ENCODE results near the gene BHMT2. TPM values are rescaled to one million over a fixed set of nuclear protein-coding genes. Genes with fewer than 3 reads are reported as not detected.

Gene BHMT2
- total RNA-seq, 1 donor from 2014 or later, result not detected

DNA sequence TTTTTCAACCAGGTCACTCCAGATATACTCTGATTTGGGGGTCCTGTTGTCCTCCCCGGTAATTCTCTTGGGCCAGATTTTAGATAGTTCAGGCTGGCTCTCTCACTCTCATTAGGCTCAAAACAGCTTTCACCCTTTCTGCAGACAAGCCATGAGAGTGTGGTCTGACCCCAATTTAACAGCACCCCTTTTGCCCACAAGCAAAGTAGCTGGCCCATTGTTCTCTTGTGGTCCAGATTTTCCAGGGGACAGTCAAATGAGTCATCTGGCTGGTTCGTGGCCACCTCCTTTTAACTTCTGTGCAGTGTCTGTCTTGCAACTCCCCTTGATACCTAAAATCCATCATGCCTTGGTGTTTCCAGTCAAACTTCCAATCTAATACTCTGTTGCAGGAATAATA lies 16.5 kb downstream of the BHMT2 start:
- ATAC-seq (ENCODE audit: low read depth) (no peak), DNase-seq (no peak)
- ChIA-PET POLR2A (no interaction called here), CTCF (no interaction called here)
- no peak overlapping the region for H3K27ac Mint-ChIP-seq
- H3K36me3 Mint-ChIP-seq (ENCODE audit: low read depth), result no peaks in the 10 kb centered on the region
- TF ChIP-seq, protein P1, sequence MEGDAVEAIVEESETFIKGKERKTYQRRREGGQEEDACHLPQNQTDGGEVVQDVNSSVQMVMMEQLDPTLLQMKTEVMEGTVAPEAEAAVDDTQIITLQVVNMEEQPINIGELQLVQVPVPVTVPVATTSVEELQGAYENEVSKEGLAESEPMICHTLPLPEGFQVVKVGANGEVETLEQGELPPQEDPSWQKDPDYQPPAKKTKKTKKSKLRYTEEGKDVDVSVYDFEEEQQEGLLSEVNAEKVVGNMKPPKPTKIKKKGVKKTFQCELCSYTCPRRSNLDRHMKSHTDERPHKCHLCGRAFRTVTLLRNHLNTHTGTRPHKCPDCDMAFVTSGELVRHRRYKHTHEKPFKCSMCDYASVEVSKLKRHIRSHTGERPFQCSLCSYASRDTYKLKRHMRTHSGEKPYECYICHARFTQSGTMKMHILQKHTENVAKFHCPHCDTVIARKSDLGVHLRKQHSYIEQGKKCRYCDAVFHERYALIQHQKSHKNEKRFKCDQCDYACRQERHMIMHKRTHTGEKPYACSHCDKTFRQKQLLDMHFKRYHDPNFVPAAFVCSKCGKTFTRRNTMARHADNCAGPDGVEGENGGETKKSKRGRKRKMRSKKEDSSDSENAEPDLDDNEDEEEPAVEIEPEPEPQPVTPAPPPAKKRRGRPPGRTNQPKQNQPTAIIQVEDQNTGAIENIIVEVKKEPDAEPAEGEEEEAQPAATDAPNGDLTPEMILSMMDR (IDR thresholded peaks at IDR 0.05), result no peak
- intact Hi-C loops (cut with micrococcal nuclease), result no loop called here
- H3K4me3 Mint-ChIP-seq, result no peak overlapping the region
- H3K4me1 Mint-ChIP-seq, result no peaks in the 10 kb centered on the region
- peaks cover 4% of the 10 kb centered on the region for H3K27me3 Mint-ChIP-seq
- no peaks in the 10 kb centered on the region for H3K9me3 Mint-ChIP-seq

DNA sequence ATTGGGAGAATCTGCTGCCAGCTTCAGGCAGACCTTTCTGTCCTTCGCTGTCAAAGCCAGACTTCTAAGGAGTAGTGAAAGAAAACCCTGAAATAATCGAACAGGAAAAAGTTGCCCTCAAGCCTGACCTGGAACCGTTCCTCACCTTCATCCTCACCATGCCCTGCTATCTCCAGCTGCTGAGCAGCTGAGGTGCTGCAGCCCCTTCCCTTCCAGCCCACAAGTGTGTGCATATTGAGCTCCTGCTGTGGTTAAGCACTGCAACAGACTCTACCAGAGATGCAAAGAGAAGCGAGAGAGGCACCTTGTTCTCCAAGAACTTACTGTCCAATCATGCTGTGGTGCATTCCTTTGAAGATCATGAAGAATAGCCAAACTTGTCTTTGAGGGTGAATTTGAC lies 18.9 kb downstream of the BHMT2 start:
- ChIA-PET CTCF (interaction anchor here (0.9 kb wide), 1 partner anchor 45 kb away, joined by 3 read pairs; no protein-coding TSS in a partner anchor), POLR2A (interaction anchor here (0.8 kb wide), 1 partner anchor 10 kb away, joined by 6 read pairs; no protein-coding TSS in a partner anchor)
- no peaks in the 10 kb centered on the region for H3K36me3 Mint-ChIP-seq (ENCODE audit: low read depth)
- H3K4me1 Mint-ChIP-seq, result no peaks in the 10 kb centered on the region
- TF ChIP-seq, protein P1 (IDR thresholded peaks at IDR 0.05), result no peak
- intact Hi-C loops (cut with micrococcal nuclease), result no loop called here
- no peaks in the 10 kb centered on the region for H3K9me3 Mint-ChIP-seq
- H3K27me3 Mint-ChIP-seq, result peaks cover 5% of the 10 kb centered on the region
- DNase-seq, result no peak
- no peak overlapping the region for H3K27ac Mint-ChIP-seq
- no peak overlapping the region for H3K4me3 Mint-ChIP-seq
- no peak for ATAC-seq (ENCODE audit: low read depth)

DNA sequence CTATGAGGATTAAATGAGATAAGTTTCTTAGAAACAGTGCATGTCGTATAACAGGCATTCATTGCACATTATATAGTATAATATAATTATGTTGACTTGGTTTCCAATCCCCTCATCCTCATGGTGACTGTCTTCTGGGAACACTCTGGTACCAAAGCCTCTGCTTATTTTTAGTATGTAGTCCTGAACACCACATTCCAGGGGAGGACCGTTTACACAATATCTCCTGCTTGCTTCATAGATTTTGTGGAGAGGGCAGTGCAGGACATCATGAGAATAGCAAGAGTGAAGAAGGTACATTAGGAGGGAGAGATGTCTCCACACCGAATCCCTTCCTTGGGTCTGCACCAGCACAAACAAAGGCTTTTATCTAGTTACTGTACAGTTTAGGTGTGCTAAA lies 21.5 kb downstream of the BHMT2 start:
- intact Hi-C loops (cut with micrococcal nuclease), result no loop called here
- peaks cover 5% of the 10 kb centered on the region for H3K27me3 Mint-ChIP-seq
- ATAC-seq (ENCODE audit: low read depth) (no peak), DNase-seq (no peak)
- POLR2A ChIA-PET, result no interaction called here
- H3K4me1 Mint-ChIP-seq, result no peaks in the 10 kb centered on the region
- TF ChIP-seq, protein P1 (IDR thresholded peaks at IDR 0.05), result no peak
- no peaks in the 10 kb centered on the region for H3K36me3 Mint-ChIP-seq (ENCODE audit: low read depth)
- no peak overlapping the region for H3K4me3 Mint-ChIP-seq
- no peaks in the 10 kb centered on the region for H3K9me3 Mint-ChIP-seq
- CTCF ChIA-PET, result no interaction called here
- no peak overlapping the region for H3K27ac Mint-ChIP-seq

DNA sequence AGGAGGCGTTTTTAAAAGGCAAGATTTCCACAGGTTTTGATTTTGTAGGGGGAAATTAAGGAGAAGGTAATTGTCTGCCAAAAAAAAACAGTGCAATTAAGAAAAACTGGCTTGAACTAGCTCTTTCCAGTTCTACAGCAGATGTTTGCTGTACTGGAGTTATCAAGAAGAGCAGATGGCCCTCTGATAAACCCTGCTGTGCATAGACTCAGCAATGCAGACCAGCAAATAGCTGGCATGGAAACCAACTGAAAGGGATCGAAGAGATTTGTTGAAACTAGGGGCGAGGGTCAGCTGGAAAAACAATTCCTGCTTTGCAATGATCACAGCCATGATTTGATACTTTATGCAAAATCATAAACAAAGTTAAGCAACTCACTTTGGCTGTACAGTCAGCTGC lies 24.2 kb downstream of the BHMT2 start:
- no peaks in the 10 kb centered on the region for H3K36me3 Mint-ChIP-seq (ENCODE audit: low read depth)
- TF ChIP-seq, protein P1 (IDR thresholded peaks at IDR 0.05), result no peak
- CTCF ChIA-PET, result no interaction called here
- H3K4me1 Mint-ChIP-seq, result no peaks in the 10 kb centered on the region
- H3K27me3 Mint-ChIP-seq, result peaks cover 5% of the 10 kb centered on the region
- intact Hi-C loops (cut with micrococcal nuclease), result no loop called here
- no peak overlapping the region for H3K27ac Mint-ChIP-seq
- ATAC-seq (ENCODE audit: low read depth) (no peak), DNase-seq (no peak)
- no peaks in the 10 kb centered on the region for H3K9me3 Mint-ChIP-seq
- H3K4me3 Mint-ChIP-seq, result no peak overlapping the region
- POLR2A ChIA-PET, result no interaction called here

DNA sequence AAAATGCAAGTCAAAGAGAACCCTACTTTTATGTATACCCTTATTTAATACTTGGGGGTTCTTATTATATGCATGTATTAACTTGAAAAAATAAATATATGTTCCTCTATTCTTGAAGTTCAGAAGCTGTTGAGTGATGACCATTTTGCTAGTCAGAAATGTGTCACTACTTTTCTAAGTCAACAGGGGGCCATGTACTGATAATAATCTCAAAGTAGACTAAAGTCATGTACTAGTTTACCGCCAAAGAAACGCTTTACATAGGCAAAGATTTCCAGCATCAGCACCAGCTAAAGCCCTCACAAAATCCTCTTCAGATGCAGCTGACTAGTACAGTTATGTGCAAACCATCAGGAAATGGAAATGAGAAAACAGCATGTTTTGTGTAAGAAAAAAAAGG lies 36.3 kb downstream of the BHMT2 start:
- H3K27me3 Mint-ChIP-seq, result peaks cover 47% of the 10 kb centered on the region
- POLR2A ChIA-PET, result no interaction called here

More for the DNA sequence above, 36.3 kb downstream of the BHMT2 start:
- no peak overlapping the region for H3K27ac Mint-ChIP-seq
- TF ChIP-seq, protein P1 (IDR thresholded peaks at IDR 0.05), result no peak
- no peaks in the 10 kb centered on the region for H3K9me3 Mint-ChIP-seq
- no peak for DNase-seq
- intact Hi-C loops (cut with micrococcal nuclease), result no loop called here
- H3K36me3 Mint-ChIP-seq (ENCODE audit: low read depth), result no peaks in the 10 kb centered on the region
- CTCF ChIA-PET, result interaction anchor here (0.7 kb wide), 1 partner anchor 23 kb away, joined by 3 read pairs; no protein-coding TSS in a partner anchor
- H3K4me1 Mint-ChIP-seq, result no peaks in the 10 kb centered on the region
- no peak for ATAC-seq (ENCODE audit: low read depth)
- H3K4me3 Mint-ChIP-seq, result no peak overlapping the region

All from activated B cell treated with CpG ODN at 0.5 μM for 24 hours (primary cell).